ENCODE results near the gene ALDH7A1.
A peak's percentile ranks its signal among the peaks of the same experiment; 100 is the strongest.
"Not testable (repeated sequence)": the region's sequence is repeated elsewhere in the genome, so short reads cannot be mapped to it uniquely, and the experiment has no call there.

ALDH7A1 gene

DNA sequence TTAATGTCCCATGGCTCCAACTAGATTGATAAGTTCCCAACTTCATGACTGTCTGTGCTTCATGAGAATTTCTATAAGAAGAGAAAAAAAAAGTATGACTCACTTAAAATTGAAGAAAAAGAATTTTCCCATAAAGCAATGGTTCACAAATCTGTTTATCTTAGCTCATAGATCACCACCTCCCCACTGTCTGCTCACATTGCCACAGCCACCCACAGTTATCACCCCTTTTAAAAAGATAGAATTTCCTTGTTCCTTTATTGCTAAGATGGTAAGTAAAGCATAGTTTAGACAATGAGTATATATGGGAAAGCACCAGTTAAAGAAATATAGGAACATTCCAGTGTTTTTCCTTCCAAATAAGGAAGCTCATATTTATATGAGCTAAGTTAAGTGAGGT lies 67.1 kb downstream of the ALDH7A1 start:
- ATAC-seq, result no peak

DNA sequence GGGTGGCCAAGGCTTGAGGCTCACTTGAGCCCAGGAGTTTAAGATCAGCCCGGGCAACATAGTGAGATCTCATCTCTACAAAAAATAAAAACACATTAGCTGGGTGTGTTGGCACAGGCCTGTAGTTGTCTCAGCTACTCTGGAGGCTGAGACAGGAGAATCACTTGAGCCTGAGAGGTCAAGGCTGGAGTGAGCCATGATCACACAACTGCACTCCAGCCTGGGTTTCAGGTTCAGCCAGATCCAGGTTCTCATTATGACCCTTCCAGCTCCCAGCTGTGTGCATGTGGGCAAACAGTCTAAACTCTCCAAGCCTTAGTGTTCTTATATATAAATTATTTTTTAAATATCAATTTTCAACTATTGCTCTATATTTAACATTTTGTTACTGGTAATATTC lies 67.9 kb downstream of the ALDH7A1 start:
- no peak for ATAC-seq

DNA sequence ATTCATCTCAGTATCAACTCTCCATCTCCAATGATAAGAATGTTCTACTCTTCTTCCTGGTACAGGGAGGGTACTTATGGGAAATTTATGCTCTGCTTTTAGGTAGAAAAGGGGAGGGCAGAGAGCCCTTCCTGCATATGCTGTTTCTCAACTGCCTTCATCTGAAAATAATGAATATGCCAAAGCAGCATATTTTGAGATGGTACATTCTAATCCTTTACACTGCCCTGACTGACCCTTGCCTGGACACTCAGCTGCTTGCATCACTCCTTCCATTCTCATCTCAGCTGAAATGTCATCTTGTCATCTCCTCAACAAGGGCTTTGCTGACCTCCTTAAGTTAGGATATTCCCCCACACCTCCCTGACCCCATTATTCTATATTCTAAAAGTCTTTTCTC lies 68.5 kb downstream of the ALDH7A1 start:
- ATAC-seq, result no peak

DNA sequence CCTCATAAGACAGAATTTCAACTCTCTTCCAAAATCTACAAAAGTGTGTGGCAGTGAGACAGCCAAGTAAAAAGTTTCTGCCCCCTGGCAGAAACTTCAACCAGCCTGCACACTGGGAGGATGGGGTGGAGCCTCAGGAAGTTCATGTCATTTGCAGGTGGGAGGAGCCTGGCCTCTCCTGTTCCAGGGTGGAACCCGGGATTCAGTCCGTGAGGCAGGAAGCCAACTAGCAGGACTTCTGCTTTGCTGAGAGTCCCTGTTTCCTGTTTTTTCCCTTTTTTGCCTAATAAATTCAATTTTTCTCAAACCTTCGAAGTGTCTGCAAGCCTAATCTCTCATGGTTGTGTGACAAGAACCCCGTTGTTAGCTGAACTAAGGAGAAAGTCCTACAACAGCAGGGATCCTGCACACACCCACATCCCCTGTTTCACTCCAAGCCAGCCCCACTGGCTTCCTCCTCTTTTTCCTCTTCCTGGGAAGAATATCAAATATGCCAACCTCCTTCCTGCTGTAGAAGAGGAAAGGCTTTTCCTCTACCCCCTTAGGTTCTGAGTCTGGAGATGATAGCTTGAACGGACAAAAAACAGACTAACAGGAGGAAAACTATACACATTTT lies 69.3 kb downstream of the ALDH7A1 start:
- ATAC-seq, result no peak

DNA sequence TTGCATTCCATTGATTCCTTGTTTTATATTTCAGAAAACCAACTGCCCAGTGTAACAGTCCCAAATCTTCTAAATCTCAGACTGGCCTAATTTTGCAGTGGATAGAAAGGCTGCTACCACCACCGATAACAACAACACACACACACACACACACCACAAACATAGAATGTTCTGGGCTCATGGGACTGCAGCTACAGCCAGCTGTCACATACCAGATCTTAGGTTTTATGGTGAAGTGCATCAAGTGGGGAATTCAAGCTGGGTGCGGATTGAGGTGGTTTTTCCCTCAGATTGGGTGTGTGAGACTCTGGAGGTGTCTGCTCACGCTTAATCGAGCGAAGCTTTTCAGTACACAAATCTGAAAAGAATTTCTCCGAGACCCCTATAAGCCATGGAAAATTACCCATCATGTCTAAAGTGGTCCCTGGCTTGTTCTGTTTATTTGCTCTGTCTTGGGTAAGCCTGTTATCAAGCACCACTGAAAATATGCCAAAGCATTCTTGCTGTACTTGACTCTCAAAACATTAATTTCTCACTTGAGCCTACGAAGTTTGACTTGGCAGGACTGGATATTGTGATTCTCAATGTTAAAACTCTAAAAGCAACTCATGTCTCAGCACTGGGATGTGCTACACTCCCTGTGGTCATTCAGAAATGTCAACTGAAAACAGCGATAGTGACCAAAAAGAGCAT lies 71.1 kb downstream of the ALDH7A1 start:
- no peak for ATAC-seq

DNA sequence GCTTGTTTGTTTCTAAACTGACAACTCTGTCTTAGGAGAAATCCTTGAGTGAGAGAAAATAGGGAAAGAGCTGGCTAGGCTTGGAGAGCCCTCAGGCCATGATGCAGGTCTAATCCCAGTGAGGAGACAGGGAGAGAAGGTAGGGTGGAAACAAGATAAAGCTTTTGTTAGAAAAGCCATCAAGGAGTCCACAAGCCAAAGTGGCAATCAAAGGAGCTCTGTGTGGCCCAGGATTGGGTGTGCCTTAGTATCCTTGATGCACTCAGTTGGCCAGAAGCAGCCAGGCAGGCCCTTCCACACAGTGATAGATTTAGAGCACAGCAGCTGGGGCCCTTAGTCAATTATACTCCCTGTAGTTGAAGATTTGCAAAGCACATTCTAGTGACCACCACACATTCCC lies 73.9 kb downstream of the ALDH7A1 start:
- ATAC-seq, result no peak

DNA sequence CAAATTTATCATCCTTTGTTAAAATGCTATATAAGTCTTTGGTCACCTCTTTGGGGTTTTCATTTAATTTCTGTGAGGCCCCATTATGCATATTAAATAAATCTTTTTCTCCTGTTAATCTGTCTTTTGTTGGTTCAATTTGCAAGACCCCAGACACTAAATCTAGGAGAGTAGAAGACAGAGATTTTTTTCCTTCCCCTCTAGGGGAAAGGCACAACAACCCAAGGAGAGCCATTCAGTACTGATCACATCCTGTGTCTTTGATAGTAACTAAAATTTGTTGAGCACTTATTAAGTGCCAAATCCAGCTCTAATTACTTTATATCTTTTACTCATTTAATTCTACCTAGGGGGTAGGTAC lies 74.4 kb downstream of the ALDH7A1 start:
- no peak for ATAC-seq

DNA sequence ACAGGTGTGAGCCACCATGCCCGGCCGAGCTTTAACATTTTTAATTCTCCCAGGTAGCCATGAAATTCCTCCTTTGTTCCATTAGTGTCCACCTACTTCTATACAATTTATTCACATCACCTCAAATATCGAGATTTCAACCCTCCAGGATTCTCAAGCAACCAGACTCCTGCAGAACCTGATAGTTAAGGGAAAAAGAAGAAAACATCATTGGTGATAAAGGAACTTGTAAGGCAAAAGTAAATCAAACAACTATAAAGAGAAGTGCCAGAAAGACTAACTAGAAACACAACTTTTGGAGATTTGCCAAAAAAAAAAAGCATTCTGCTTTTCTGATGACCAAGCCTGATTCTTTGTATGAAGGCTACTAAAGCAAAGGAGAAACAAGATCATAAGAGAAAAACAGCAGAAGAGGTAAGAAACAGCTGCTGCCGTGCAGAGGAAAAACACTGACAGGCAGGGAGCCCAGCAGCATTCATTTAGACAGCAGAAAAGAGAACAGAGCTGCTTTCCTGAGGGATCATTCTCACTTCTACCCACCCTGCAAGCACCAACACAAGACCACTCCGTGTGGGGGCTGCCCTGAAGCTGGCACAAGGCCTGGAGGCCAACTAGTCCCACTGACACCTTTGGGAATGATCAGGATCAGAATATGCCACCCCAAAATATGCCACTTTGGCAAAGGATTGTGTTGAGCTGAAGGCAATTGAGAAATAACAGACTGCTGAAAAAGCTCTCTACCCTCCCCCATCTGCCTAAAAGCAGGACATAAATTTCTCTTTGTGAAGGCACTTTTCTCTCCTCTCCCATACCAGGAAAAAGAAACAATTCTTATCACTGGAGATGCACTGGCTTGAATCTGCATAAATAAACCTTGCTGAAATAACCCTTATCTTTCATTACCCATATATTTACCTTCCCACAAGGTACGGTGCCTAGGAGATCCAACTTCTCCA lies 75.1 kb downstream of the ALDH7A1 start:
- ATAC-seq, result no peak

DNA sequence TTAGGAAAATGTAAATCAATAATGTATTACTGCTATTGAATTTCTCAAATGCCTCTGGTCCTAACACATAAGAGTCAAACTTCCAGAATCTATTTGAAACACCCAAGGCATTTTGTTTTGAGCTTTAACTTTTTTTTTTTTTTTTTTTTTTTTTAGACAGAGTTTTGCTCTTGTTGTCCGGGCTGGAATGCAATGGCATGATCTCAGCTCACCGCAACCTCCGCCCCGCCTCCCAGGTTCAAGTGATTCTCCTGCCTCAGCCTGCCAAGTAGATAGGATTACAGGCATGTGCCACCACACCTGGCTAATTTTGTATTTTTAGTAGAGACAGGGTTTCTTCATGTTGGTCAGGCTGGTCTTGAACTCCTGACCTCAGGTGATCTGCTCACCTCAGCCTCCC lies 75.8 kb downstream of the ALDH7A1 start:
- ATAC-seq, result not testable (repeated sequence)

DNA sequence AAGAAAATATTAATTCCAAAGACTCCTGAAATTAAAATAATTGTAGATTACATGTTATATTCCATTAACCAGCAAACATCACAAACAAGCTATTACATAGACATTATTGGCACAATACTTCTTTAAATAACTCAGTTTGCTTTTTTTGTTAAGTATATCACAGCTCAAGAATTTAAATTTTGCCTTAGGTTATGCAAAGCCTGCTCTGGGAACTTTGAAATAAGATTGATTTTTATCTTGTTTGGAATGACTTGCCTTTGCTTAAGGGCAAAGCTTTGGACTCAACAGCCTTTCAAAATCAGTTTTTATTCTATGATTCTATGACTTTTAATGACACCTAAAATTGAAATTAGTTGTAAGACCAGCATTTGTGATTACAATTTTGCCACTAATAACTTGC lies 78.2 kb downstream of the ALDH7A1 start:
- ATAC-seq, result no peak

DNA sequence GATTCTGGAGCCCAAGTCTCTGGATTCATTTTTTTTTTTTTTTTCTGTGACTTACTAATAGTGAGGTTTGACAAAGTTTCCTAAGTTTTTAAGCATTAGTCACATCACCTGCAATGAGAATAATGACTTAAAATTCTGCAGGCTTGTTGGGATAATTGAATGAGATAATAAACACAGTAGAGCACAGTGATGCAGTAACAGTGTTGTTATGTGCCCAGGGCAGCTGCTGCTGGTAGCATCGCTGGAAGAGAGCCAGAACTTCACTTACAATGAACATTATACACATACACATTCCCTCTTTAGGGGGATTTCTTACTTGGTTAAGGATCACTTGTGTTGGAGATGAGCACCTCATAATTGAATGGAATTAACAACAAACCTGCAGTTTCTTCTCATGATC lies 78.9 kb downstream of the ALDH7A1 start:
- ATAC-seq, result no peak

DNA sequence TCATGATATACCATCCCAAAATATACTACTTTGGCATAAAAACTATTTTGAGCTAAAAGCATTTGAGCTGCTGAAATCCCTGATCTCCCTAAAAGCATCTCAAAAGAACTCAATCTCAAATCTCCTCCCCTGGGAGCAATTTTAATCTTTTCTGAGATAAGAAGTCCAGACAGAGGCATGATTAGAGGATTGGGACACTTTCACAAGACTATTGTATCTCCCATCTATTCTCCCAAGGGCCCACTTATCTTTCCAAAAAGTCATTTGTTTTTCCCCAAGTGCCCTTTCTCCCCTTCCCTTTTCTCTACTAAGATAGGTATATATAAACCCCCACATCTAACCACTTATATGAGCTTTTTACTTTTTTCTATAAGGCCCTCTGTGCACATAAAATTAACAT lies 79.7 kb downstream of the ALDH7A1 start:
- no peak for ATAC-seq

DNA sequence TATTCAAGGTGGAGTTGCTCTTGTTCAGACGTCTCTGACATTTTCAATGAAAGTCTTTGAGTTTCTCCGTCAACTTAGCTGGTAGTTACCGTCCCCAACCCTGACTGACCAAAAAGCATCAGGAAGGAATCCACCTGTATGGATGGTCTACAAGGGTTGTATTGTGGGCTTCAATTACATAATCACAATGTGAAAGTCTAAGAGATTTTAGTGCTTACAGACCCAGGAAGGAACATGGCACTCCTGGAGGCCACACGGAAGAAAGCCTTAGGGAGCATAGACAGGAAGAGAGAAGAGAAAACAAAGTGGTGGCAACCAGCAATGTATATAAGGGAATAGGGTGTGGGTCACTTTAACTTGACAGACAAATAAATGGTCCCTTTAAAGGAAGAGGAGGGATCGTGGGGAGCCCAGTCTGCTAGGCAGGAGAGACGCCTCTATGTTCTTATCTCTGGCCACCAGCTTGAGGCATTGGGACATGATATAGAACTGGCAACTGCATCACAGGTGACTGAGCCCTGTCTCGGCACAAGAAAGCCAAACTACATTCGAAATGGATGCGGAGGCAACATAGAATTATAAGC lies 80.4 kb downstream of the ALDH7A1 start:
- no peak for ATAC-seq

DNA sequence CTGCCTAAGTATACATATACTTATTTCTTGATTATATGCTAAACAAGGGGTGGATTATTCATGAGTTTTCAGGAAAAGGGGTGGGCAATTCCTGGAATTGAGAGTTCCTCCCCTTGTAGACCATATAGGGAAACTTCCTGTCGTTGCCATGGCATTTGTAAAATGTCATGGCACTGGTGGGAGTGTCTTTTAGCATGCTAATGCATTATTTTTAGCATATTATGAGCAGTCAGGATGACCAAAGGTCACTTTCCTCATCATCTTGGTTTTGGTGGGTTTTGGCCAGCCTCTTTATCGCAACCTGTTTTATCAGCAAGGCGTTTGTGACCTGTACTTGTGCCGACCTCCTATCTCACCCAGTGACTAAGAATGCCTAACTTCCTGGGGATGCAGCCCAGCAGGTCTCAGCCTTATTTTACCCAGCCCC lies 80.9 kb downstream of the ALDH7A1 start:
- no peak for ATAC-seq

DNA sequence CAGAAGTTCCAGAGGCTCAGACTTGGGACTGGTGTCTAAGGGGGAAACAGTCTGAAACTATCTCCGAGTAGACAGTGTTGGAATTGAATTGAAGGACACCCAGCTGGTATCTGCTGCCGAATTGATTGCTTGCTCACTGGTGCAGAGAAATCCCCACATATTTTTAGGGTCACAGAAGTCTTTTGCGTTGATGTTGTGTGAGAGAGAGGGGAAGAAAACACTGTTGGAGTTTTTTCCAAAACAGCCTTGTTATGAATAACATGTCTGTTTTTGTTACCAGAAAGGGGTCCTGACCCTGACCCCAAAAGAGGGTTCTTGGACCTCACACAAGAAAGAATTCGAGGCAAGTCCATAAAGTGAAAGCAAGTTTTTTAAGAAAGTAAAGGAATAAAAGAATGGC lies 81.3 kb downstream of the ALDH7A1 start:
- ATAC-seq, result no peak

DNA sequence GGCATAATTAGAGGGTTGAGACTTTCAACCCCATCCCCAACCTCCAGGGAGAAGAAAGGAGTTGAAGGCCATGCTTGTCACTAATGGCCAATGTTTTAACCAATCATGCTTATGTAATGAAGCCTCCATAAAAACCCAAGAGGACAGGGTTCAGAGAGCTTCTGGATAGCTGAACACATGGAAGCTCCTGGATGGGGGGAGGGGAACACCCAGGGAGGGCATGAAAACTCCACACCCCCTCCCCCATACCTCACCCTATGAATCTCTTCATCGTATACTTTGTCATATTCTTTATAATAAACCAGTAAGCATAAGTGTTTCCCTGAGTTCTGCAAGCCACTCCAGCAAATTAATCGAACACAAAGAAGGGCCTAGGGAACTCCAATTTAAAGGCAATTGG lies 81.7 kb downstream of the ALDH7A1 start:
- no peak for ATAC-seq

DNA sequence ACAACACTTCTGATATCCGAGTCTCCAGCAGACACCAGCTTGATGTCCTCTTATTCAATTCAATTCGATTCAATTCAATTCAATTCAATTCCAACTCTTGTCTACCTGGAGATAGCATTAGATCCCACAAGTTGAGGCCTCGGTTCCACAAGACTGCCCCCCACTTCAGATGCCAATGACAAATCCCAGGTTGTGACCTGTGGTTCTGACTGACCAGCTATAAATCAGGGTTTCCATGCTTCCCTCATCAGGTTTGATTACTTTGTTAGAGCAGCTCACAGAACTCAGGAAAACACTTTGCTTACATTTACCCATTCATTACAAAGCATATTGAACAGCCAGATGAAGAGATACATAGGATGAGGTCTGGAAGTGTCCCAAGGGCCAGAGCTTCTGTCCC lies 82.6 kb downstream of the ALDH7A1 start:
- ATAC-seq, result no peak

DNA sequence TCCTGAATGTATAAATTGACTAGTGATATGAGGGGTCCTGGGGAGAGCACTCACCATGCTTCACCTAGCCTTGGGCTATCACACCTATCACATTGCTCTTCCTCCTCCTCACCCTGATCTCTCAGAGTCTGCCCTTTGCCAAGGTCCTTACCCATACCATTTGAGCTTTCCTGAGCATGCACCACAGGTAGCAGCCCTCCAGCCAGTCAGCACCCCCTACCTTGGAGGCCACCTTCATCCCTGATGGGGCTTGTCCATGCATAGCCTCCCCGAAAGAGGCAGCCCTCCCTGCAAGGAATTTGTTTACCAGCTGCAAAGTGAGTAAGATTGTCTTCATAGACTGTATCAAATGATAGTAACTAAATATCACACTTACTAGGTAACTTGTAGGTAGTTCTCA lies 83.1 kb downstream of the ALDH7A1 start:
- no peak for ATAC-seq

DNA sequence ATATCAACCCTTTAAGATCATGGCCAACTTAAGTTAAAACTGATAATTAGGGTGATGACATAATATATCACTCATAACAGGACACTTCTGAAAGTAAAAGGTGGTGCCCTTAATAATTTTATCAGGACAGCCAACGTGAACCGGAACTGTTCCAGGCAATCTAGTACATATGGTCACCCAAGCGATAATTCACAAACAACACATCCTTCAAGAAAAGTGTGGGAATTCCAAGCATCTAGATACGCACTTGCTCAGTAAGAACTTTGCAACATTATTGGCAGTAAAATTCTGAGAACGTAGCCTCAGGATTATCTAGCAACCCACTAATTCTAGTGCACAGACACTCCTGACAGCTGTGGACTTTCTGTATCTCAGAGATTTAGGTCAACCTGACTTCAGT lies 85.7 kb downstream of the ALDH7A1 start:
- ATAC-seq, result no peak

DNA sequence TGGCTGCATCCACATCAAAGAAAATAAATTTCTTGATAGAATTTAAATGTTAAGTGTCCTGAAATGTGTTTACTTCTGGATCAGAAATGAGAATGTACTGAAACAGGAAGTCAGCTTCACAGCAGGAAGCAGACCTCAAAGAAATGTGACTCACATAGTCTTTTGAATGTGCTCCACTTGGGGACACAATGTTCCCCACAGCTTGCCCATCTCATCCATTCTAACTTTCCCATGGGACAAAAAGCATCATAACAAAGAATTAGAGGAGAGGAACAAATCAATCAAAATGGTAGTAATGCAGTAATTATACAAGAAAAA lies 86.1 kb downstream of the ALDH7A1 start:
- ATAC-seq, result peak; percentile 55 to 58

DNA sequence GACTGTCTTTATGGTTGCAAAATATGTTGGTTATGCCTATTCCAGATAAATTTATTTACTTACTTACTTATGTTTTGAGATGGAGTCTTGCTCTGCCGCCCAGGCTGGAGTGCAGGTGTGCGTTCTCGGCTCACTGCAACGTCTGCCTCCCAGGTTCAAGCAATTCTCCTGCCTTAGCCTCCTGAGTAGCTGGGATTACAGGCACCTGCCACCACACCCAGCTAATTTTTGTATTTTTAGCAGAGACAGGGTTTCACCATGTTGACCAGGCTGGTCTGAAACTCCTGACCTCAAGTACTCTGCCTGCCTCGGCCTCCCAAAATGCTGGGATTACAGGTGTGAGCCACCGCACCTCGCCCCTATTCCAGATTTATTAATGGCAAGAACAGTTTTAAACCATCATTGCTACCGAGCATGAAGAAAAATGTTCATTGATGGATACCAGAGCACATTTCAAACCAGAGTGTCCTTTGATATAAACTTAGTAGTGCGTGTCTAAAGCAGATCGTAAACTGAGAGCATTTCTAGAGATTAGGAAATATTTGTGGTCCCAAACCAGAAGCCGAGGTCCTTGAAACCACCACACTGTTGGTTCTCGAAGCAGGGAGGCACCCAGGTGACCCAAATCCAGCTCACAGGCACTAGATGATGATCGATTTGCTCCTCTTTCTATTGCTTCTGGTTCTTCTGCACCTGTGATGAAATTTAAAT lies 86.6 kb downstream of the ALDH7A1 start:
- ATAC-seq, result peak in 1 of 2 donors; percentile 13

DNA sequence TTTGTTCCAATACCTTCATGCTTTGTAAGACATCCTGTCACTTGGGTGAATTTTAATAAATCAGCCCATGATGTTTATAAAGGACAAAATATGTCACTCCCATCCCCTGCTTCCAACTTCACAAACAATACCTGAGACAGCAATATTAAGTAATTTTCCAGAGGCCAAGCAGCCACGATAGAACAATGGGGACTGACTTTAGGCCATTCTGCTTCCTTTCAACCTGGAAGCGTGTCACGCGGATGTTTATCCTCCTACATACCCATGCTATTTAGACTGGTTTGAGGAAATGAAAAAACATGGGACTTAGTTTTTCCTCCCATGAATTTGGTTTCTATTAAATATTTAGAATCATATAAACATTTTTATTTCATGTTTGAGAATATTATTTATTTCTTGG lies 88.9 kb downstream of the ALDH7A1 start:
- no peak for ATAC-seq

DNA sequence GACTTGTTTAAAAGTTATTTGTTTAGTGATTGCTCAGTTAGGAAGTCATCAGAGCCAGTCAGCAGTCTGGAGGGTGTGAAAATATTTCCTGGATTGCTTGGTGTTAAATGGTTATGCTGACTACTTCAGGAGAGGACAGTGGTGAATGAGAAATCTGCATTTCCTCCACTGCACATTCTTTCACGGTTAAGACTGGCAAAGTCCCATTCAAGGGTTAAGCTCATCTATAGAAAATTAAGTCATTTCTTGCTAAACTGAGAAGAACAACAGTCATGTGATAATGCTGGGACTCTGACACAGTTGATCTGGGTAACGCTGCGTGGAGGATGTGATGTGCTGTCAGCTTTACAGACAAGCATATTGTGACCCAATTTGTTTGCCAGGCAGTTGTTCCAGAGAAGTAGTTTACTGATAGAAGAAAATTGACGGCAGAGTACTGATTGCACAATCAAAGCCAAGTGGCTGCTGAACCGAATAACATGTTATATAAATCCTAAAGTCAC lies 91.4 kb downstream of the ALDH7A1 start:
- peak in 1 of 2 donors; percentile 33 for ATAC-seq

All from activated CD4-positive, CD25-positive, alpha-beta regulatory T cell treated with anti-CD3 and anti-CD28 coated beads, Interleukin-2, amount 50 U/mL, for 24 hours (primary cell).